Lower leg skin (tissue), 3 donors: ENCODE measurements around the gene RCE1.

ENCODE experiments used
- POLR2A ChIP-seq, 2 donors: fragments of 450-650 bp; IDR thresholded peaks; one replicate each; pipeline ENCODE4 v1.6.1; 2016 to 2017; ENCODE audit warnings: antibody characterized with exemption in 2 of 2, mild to moderate bottlenecking in 1 of 2, moderate library complexity in 1 of 2
- TF ChIP-seq, protein P1 (sequence below), 3 donors: fragments of 450-650 bp; IDR thresholded peaks; one replicate each; pipeline ENCODE4 v1.5.1; 2016; ENCODE audit warnings: antibody characterized with exemption in 3 of 3, mild to moderate bottlenecking in 3 of 3, moderate library complexity in 2 of 3

DNA sequence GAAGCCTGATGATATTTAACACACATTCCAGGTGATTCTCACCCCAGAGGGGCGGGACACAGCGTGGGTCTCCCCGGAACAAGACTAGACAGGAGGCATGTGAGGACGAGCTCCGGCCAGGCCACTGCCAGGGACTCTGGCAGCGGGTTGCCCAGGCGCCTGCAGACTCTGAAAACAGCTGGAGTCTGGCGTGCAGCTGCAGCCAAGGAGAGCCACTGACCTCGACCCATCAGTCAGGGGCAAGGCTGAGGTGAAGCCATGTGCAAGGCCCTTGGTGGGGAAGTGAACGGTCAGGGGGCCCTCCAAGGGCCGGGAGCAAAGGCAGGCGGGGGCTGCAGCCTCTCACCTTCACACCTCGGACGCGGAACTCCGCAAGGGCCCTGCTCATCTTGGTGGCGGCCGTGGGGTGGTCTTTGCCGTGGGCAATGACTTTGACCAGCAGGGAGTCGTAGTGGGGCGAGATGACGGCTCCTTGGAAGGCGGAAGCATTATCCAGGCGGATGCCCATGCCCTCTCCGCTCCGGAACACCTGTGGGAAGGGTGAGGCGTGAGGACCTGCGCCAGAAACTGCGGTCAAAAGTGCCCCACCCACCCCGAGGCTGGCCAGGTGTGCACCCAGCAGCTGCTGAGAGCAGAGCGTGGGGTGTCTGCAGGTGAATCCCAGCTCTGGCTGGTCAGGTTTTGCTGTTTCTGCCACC, 20.3 kb downstream of the RCE1 start:
- TF ChIP-seq, protein P1, sequence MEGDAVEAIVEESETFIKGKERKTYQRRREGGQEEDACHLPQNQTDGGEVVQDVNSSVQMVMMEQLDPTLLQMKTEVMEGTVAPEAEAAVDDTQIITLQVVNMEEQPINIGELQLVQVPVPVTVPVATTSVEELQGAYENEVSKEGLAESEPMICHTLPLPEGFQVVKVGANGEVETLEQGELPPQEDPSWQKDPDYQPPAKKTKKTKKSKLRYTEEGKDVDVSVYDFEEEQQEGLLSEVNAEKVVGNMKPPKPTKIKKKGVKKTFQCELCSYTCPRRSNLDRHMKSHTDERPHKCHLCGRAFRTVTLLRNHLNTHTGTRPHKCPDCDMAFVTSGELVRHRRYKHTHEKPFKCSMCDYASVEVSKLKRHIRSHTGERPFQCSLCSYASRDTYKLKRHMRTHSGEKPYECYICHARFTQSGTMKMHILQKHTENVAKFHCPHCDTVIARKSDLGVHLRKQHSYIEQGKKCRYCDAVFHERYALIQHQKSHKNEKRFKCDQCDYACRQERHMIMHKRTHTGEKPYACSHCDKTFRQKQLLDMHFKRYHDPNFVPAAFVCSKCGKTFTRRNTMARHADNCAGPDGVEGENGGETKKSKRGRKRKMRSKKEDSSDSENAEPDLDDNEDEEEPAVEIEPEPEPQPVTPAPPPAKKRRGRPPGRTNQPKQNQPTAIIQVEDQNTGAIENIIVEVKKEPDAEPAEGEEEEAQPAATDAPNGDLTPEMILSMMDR (IDR thresholded peaks at IDR 0.05): no peak
- no peak for TF ChIP-seq POLR2A (IDR thresholded peaks at IDR 0.05)
